Common myeloid progenitor, CD34-positive (primary cell): ENCODE measurements around the gene ATR.
"Not testable (repeated sequence)": the region's sequence is repeated elsewhere in the genome, so short reads cannot be mapped to it uniquely, and the experiment has no call there.

Experiments used
- CTCF ChIA-PET: fragments of 350-600 bp; sonication (Branson Sonifier 250); formaldehyde crosslinking; loops from one replicate; lab custom pipeline; 2021; ENCODE audit warnings: antibody characterized with exemption; lab: Charles Lee
- POLR2A ChIA-PET: fragments of 350-600 bp; sonication (Branson Sonifier 250); formaldehyde crosslinking; loops from one replicate; lab custom pipeline; 2021; ENCODE audit warnings: antibody characterized with exemption; lab: Charles Lee
- DNase-seq, 3 donors: peaks; one replicate each; pipeline versions ENCODE4 v3.0.0 to v3.0.0-alpha.2; 2013
- H3K27ac ChIP-seq, 2 experiments: 1 replicate in 1 of 2; 2 replicates in 1 of 2; pipeline ENCODE4 v1.7.0; 2013; ENCODE audit warnings: inconsistent platforms in 2 of 2, low read length in 2 of 2, mild to moderate bottlenecking in 2 of 2, low read depth in 1 of 2, moderate library complexity in 1 of 2; ENCODE audit not compliant: severe bottlenecking in 2 of 2, insufficient read depth in 1 of 2, poor library complexity in 1 of 2
- H3K27me3 ChIP-seq, 5 experiments: replicated peaks in 2 of 5; 1 replicate in 3 of 5; 2 replicates in 2 of 5; pipeline versions ENCODE4 v1.6.1 to v1.7.0; 2013; ENCODE audit warnings: low read length in 4 of 5, mild to moderate bottlenecking in 2 of 5, moderate library complexity in 2 of 5, inconsistent platforms in 1 of 5; ENCODE audit not compliant: insufficient read depth in 5 of 5, control insufficient read depth in 4 of 5
- H3K36me3 ChIP-seq, 4 experiments: 1 replicate in 2 of 4; 2 replicates in 2 of 4; pipeline versions ENCODE4 v1.6.1 to v1.7.0; 2013; ENCODE audit warnings: low read length in 3 of 4, control low read depth in 1 of 4, mild to moderate bottlenecking in 1 of 4; ENCODE audit not compliant: control insufficient read depth in 4 of 4, insufficient read depth in 4 of 4
- H3K4me1 ChIP-seq, 4 experiments: 1 replicate in 3 of 4; 2 replicates in 1 of 4; pipeline versions ENCODE4 v1.6.1 to v1.7.1; 2013; ENCODE audit warnings: low read length in 3 of 4, mild to moderate bottlenecking in 3 of 4, control low read depth in 1 of 4, inconsistent platforms in 1 of 4, moderate library complexity in 1 of 4; ENCODE audit not compliant: control insufficient read depth in 4 of 4, insufficient read depth in 4 of 4; ENCODE audit errors: control extremely low read depth in 1 of 4
- H3K4me3 ChIP-seq, 7 experiments: 1 replicate in 4 of 7; 2 replicates in 3 of 7; pipeline versions ENCODE4 v1.5.1 to v1.7.0; 2013; ENCODE audit warnings: mild to moderate bottlenecking in 7 of 7, low read length in 6 of 7, moderate library complexity in 6 of 7, inconsistent platforms in 2 of 7, low read depth in 2 of 7, control low read depth in 1 of 7; ENCODE audit not compliant: insufficient read depth in 4 of 7, control insufficient read depth in 1 of 7; ENCODE audit errors: extremely low read depth in 1 of 7
- H3K9me3 ChIP-seq, 5 experiments: 1 replicate in 4 of 5; 2 replicates in 1 of 5; pipeline versions ENCODE4 v1.6.1 to v1.7.1; 2013; ENCODE audit warnings: low read length in 4 of 5, mild to moderate bottlenecking in 2 of 5, inconsistent platforms in 1 of 5, low read depth in 1 of 5, moderate library complexity in 1 of 5; ENCODE audit not compliant: control insufficient read depth in 4 of 5, insufficient read depth in 2 of 5; ENCODE audit errors: control extremely low read depth in 1 of 5
- WGBS: methylation state at CpG from one replicate; pipeline ENCODE4 v1.1.5; 2013; ENCODE audit not compliant: insufficient coverage; 5-methylcytosine and 5-hydroxymethylcytosine counted together

The ATR gene

GRCh38 chr3:142400537-142400936 is 178.0 kb downstream of the ATR start:
- H3K27me3 ChIP-seq, DNase-seq, H3K4me1 ChIP-seq, CTCF ChIA-PET, H3K9me3 ChIP-seq, POLR2A ChIA-PET, H3K27ac ChIP-seq, H3K4me3 ChIP-seq: not testable (repeated sequence)
- H3K36me3 ChIP-seq: peaks cover 23 to 77% (median 30%) of the 10 kb centered on the region in 4 experiments
- WGBS: no CpG with 5 or more reads among the region's 7 CpGs
